GM21381 (cell line): Measurements from ENCODE around the gene ORMDL2.

Source experiments
- ATAC-seq: cut with Tn5 transposase; IDR thresholded peaks from one replicate; pipeline ENCODE4 v1.9.1; 2021; ENCODE audit warnings: mild to moderate bottlenecking, moderate library complexity; ENCODE audit not compliant: unreplicated experiment

ORMDL2 gene

GRCh38 chr12:55817345-55818139 is at the start of gene ORMDL2, which contains the start of gene SARNP:
Gene ORMDL2 (plus strand): TSS chr12:55818041. CDS start chr12:55819000, 959 bp downstream.
Gene SARNP (minus strand): TSS chr12:55817724. CDS start chr12:55817701, 23 bp downstream.
- ATAC-seq: peak; percentile 98

- no peak for ATAC-seq
Measured at GRCh38 chr12:55771736-55772135, 46.1 kb upstream of the ORMDL2 start.

DNA sequence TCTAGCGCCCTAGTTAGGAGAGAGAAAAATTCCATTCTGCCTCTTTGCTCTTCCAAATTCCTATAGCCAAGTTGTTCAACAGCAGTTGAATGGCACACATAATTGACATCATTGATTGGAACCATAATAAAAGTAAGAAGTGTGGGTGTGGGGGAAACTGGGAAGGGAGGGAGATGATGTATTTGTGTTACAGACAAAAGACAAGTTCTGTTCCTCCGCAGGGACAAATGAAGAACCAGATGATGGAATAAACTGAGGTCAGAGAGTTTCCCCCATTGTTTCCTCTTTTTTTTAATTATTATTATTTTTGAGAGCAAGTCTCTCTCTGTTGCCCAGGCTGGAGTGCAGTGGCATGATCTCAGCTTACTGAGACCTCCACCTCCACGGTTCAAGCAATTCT is 40.0 kb upstream of the ORMDL2 start:
- no peak for ATAC-seq

DNA sequence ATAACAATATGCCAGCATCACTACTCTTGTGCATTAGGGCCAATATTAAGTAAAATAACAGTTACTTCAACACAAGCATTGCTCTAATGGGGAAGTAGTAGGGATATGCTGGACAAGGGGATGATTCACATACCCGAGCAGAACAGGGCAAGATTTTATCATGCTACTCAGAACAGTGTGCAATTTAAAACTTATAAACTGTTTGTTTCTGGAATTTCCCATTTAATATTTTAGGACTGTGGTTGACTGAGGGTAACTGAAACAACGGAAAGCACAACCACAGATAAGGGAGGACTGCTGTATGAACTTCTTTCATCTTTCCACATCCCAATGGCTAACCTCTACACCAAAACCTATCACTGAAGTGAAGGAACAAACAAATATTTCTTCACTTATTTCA is 37.2 kb upstream of the ORMDL2 start:
- no peak for ATAC-seq

GRCh38 chr12:55788546-55788945 is 29.3 kb upstream of the ORMDL2 start:
- no peak for ATAC-seq

- ATAC-seq: no peak
Measured at GRCh38 chr12:55789171-55789570, 28.7 kb upstream of the ORMDL2 start.

DNA sequence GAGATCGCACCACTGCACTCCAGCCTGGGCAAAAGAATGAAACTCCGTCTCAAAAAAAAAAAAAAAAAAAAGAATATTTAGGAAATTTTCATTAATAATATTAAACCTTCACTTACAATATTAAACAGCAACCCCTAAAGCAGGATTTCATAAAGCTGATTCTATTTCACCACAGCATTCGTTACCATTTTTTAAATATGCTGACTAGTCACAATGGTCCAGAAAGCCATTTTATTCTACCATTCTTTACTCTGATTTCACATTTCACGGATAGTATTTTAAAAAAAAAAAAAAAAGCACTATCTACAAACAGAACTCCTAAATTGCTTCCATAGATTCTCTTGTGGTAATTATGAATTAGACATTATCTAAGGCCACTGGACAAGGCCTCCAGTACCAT is 27.9 kb upstream of the ORMDL2 start:
- ATAC-seq: no peak

GRCh38 chr12:55795950-55796349 is 21.9 kb upstream of the ORMDL2 start:
- ATAC-seq: no peak

- no peak for ATAC-seq
Measured at GRCh38 chr12:55797068-55797467, 20.8 kb upstream of the ORMDL2 start.

GRCh38 chr12:55797550-55797949 is 20.3 kb upstream of the ORMDL2 start:
- ATAC-seq: no peak

- no peak for ATAC-seq
Measured at GRCh38 chr12:55806982-55807381, 10.9 kb upstream of the ORMDL2 start.

GRCh38 chr12:55809274-55809673 is 8.6 kb upstream of the ORMDL2 start:
- ATAC-seq: no peak

GRCh38 chr12:55812088-55812487 is 5.8 kb upstream of the ORMDL2 start:
- ATAC-seq: no peak

DNA sequence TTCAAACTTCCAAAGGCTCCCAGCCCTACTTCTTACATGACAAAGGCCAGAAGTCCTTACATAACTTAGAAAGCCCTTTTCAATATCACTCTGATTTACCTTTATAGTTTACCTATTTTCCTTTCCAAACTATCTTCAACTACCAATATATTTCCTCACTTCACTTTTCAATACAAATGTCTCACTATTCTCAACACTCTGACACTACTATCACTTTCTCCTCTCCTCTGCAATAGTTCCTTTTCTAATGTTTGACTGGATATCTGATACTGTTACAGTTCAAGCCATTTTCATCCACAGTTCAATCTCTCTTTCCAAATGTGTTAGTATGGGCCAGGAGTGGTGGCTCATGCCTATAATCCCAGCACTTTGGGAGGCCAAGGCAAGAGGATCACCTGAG is 3.6 kb upstream of the ORMDL2 start:
- no peak for ATAC-seq

DNA sequence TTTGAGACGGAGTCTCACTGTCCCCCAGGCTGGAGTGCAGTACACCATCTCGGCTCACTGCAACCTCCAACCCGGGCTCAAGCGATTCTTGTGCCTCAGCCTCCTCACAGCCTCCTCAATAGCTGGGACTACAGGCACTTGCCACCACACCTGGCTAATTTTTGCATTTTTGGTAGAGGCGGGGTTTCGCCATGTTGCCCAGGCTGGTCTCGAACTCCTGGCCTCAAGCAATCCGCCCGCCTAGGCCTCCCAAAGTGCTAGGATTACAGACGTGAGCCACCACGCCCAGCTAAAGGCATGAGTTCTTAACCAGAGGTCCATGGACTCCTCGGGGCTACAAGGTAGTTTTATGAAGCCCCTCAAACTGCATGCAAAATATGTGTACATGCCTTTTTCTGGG is 2.4 kb upstream of the ORMDL2 start:
- ATAC-seq: no peak

DNA sequence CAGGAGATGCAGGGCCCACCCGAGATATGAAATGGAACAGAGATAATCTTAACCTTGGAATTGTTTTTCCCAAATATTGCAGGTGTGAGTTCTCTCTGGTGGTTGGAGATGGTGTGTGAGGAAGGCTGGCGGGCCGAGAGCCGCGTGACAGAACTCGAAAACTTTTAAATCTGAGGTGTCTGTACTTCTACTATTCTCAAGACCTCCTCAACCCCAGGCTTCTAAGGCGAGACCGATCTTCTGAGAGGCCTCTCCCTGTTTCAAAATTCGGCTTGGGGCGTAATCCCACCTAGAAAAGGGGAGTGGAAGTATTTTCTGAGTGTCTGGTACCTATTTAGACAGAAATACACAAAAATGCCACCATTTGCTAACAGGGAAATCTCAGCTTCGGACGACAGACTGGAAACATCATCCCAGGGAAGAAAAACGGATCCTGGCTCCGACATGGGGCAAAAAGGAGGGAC is 928 bp upstream of the ORMDL2 start:
- ATAC-seq: no peak

DNA sequence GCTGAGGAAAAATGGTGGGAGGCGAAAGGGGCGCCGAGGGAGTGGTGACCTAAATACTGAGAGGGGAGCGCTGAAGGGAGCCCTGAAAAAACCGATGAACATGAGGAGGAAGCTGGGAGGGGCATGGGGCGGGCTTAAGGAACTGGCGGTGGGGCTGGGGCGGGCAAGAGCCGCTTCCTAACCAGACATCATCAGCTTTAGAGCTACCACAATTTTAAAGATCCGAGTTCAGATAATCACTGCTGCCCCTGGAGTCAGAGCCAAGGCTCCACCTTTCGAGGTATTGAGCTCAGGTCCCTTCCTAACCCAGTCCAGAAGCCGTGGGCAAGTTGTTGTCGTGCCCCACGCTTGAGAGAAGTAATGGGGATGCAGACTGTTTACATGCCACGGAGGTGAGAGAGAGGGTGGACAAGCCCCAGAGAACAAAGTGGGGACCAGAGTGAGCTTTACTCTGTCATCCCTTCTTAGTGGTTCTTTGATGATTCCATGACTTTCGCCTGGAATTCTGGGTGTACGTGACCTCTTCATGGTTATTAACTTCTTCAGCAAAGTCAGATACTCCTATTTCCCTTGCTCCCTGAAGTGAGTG is 393 bp downstream of the ORMDL2 start:
- peak; percentile 27 for ATAC-seq

- ATAC-seq: no peak
Measured at GRCh38 chr12:55818886-55819285, 1.0 kb downstream of the ORMDL2 start.

DNA sequence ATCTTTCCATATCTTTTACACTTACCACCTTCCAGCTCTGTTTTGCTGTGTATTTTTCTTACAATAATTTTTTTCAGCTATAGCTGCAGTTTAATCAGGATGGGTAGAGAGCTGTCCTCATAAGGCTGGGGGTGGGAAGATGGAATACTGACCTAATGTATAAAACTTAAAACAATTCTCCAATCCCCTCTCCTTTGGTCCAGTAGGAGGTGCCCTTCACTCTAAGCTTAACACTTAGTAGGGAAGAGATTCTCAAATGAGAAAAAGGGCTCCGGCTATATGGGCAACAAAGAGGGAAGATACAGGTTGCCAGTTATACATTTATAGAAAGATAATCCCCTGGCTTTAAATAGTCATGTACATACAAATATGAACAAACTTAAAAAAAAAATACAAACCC is 2.8 kb downstream of the ORMDL2 start:
- no peak for ATAC-seq

DNA sequence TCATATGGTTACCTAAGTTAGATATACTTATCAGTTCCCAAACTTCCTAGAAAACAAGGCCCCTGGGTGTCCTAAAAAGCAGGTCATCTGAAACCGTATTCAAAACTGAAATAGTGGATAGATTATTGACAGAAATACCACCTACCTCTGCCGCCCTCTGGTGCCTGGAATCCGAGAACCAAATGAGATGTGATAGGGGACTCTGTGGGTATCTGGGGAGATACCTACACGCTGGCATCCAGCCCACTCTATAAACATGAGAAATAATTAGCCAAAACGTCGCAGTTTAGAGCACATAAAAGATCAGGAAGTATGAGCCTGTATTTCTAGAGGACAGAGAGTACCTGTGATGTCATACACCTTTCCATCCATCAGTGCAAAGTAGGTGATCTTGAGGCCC is 4.4 kb downstream of the ORMDL2 start:
- ATAC-seq: no peak

DNA sequence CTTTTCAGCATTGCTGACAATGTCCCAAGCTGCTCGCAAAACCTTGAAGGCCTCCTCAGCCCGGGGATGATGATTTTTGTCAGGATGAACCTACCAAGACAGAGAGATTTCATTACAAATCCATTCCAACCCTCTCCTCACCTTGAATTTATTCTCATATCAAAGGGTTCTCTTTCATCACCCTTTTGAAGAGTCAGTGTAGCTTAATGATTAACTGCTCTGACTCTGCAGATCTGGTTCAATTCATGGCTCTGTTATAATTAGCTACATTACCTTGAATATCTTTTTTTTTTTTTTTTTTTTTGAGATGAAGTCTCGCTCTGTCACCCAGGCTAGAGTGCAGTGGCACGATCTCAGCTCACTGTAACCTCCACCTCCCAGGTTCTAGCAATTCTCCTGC is 5.6 kb downstream of the ORMDL2 start:
- no peak for ATAC-seq

GRCh38 chr12:55824726-55825125 is 6.9 kb downstream of the ORMDL2 start:
- no peak for ATAC-seq
